Body of pancreas (tissue), 4 donors: ENCODE results near the gene DDX10. TPM values are rescaled to one million over a fixed set of nuclear protein-coding genes. Genes with fewer than 3 reads are reported as not detected.

Experiments
- ATAC-seq: fragments of 150-250 bp; one replicate; pipeline ENCODE4 v1.9.1; 2016
- DNase-seq, 4 donors: peaks; one replicate each; pipeline ENCODE4 v3.0.0-alpha.2; 2019
- H3K27ac ChIP-seq, 4 donors: fragments of 200-600 bp; sonication (generic); 1 replicate in 3 of 4; 2 replicates in 1 of 4; pipeline versions ENCODE4 v1.5.1 to v1.6.1; 2016 to 2019; ENCODE audit warnings: mild to moderate bottlenecking in 1 of 4, mixed read lengths in 1 of 4, moderate library complexity in 1 of 4
- H3K27me3 ChIP-seq, 2 donors: fragments of 200-600 bp; sonication (generic); one replicate each; pipeline ENCODE4 v1.6.0; 2016; ENCODE audit warnings: mild to moderate bottlenecking in 1 of 2
- H3K36me3 ChIP-seq, 2 donors: fragments of 200-600 bp; sonication (generic); replicated peaks in 1 of 2; 2 replicates each; pipeline ENCODE4 v1.5.1; 2016; ENCODE audit warnings: low read depth in 2 of 2; ENCODE audit not compliant: insufficient read depth in 1 of 2
- H3K4me1 ChIP-seq: fragments of 200-600 bp; sonication (generic); one replicate; pipeline ENCODE4 v1.6.0; 2016
- H3K4me3 ChIP-seq, 2 donors: fragments of 200-600 bp; sonication (generic); 1 replicate in 1 of 2; 2 replicates in 1 of 2; pipeline ENCODE4 v1.5.1; 2016 to 2019
- H3K9me3 ChIP-seq, 3 donors: fragments of 200-600 bp; sonication (generic); 1 replicate in 2 of 3; 2 replicates in 1 of 3; pipeline ENCODE4 v1.5.1; 2016
- POLR2A ChIP-seq, 3 donors: fragments of 450-650 bp; IDR thresholded peaks; one replicate each; pipeline ENCODE4 v1.6.1; 2016; ENCODE audit warnings: antibody characterized with exemption in 3 of 3, mild to moderate bottlenecking in 2 of 3
- WGBS, 2 donors: methylation state at CpG; one replicate each; pipeline ENCODE4 v1.1.5; 2017; 5-methylcytosine and 5-hydroxymethylcytosine counted together
- intact Hi-C: fragments of 100-400 bp; cut with DNase I; formaldehyde crosslinking; loops from one replicate; pipeline ENCODE4 v1.15.1; 2023
- total RNA-seq, 2 donors: library from RNA; depleted of rRNA; stranded (reverse); fragments of >200 nt; gene quantifications; one replicate each; pipeline ENCODE4 v1.1.0, GENCODE V29; 2016
- TF ChIP-seq, protein P1 (sequence below), 7 experiments: fragments of 450-650 bp in 4 of 7; fragments of 200-600 bp in 3 of 7; sonication (generic) in 3 of 7; IDR thresholded peaks; one replicate each; pipeline ENCODE4 v1.5.1; 2016 to 2019; ENCODE audit warnings: antibody characterized with exemption in 7 of 7

DDX10 gene
- total RNA-seq, 2 donors from 2014 or later = 11.7 to 18.5 TPM

DNA sequence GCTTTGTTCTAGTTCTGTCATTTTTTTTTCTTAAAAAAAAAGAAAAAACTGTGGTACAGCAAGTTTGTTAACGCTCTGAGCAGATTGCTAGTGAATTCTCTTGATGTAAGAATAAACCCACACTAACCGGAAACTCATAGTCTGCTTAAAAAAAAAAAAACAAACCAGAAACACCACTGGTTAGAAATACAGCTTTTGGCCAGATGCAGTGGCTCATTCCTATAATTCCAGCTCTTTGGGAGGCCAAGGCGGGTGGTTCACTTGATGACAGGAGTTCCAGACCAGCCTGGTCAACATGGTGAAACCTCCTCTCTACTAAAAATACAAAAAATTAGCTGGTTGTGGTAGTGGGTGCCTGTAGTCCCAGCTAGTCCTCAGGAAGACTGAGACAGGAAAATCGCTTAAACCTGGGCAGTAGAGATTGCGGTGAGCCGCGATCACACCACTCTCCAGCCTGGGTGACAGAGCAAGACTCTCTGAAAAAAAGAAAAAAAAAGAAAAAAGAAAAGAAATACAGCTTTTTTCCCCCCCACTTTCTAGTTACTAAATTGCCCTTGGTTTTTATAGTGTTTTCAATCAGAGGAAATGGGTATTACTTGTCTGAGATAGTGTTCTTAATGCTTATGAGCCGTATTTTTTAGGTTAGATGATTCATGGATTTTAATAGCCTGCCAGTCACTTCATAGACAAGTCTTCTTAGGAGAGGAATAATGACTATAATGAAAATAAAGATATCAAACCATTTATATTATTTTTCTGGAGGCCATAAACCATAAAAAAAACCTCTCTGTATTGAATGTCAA lies 222.8 kb downstream of the DDX10 start:
- TF ChIP-seq, protein P1, sequence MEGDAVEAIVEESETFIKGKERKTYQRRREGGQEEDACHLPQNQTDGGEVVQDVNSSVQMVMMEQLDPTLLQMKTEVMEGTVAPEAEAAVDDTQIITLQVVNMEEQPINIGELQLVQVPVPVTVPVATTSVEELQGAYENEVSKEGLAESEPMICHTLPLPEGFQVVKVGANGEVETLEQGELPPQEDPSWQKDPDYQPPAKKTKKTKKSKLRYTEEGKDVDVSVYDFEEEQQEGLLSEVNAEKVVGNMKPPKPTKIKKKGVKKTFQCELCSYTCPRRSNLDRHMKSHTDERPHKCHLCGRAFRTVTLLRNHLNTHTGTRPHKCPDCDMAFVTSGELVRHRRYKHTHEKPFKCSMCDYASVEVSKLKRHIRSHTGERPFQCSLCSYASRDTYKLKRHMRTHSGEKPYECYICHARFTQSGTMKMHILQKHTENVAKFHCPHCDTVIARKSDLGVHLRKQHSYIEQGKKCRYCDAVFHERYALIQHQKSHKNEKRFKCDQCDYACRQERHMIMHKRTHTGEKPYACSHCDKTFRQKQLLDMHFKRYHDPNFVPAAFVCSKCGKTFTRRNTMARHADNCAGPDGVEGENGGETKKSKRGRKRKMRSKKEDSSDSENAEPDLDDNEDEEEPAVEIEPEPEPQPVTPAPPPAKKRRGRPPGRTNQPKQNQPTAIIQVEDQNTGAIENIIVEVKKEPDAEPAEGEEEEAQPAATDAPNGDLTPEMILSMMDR (IDR thresholded peaks at IDR 0.05) = no peak
- TF ChIP-seq POLR2A (IDR thresholded peaks at IDR 0.05) = no peak
- H3K9me3 ChIP-seq = no peaks in the 10 kb centered on the region
- ATAC-seq = no peak
- no peaks in the 10 kb centered on the region for H3K36me3 ChIP-seq
- H3K27ac ChIP-seq = no peak overlapping the region
- 92 to 98% methylated on average over 8 of the region's 8 CpGs for WGBS, 2 donors
- H3K4me1 ChIP-seq = no peaks in the 10 kb centered on the region
- DNase-seq = no peak
- no peaks in the 10 kb centered on the region for H3K27me3 ChIP-seq
- intact Hi-C loops = no loop called here
- no peak overlapping the region for H3K4me3 ChIP-seq

DNA sequence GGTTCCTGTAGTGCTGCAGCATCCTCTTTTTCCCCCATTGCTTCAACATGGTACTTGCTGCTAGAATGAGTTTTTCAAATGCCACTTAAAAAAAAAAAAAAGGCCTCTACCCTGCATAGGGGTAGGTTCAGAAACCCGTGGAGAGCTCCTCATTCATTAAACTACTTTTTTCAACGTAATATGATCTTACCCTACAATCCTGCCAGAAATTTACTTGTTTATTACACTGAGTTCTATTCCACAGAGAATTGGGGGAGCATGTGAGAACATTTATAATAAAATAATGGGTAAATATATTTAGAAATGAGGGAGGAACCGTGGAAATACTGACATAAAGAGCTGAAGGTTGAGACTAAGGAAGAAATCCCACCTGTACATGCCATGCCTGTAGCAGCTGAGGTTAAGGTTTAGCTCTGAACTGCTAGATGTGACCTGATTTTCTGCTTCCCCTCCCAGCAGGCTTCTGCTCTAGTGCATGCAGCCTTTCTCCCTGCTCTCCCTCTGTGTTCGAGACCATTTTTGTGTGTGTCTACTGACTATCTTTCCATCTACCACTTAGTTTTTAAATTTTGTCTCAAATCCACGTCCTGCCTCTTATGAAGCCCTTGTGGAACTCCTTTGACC lies 225.7 kb downstream of the DDX10 start:
- H3K9me3 ChIP-seq = no peaks in the 10 kb centered on the region
- intact Hi-C loops = no loop called here
- WGBS, 2 donors = 80 to 85% methylated on average over 5 of the region's 5 CpGs
- DNase-seq (no peak), ATAC-seq (no peak)
- H3K36me3 ChIP-seq = no peaks in the 10 kb centered on the region
- no peaks in the 10 kb centered on the region for H3K4me1 ChIP-seq
- no peak overlapping the region for H3K4me3 ChIP-seq
- no peak overlapping the region for H3K27ac ChIP-seq
- TF ChIP-seq, protein P1 (IDR thresholded peaks at IDR 0.05) = no peak
- no peak for TF ChIP-seq POLR2A (IDR thresholded peaks at IDR 0.05)
- no peaks in the 10 kb centered on the region for H3K27me3 ChIP-seq

DNA sequence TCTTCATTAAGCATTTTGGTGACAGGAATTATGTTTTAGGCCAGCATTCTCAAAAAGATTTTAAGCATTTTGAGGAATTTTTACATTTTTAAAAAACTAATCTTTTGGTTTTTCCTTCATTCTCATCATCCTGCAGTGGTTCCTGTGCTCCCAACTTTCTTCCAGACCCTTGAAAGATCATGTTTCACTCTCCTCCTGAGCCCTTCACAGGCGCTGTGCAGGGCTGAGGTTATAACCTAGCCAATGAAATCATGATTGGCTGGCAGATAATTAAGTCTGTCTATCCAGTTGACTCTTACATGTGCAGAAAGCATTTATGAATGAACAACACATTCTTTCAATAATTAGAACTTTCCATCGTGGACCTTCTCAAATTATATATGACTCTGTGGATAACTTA lies 226.3 kb downstream of the DDX10 start:
- H3K36me3 ChIP-seq = no peaks in the 10 kb centered on the region
- 79 to 84% methylated on average over 2 of the region's 2 CpGs for WGBS, 2 donors
- no peak for ATAC-seq
- H3K27ac ChIP-seq = no peak overlapping the region
- no peaks in the 10 kb centered on the region for H3K9me3 ChIP-seq
- H3K4me3 ChIP-seq = no peak overlapping the region
- TF ChIP-seq POLR2A (IDR thresholded peaks at IDR 0.05) = no peak
- TF ChIP-seq, protein P1 (IDR thresholded peaks at IDR 0.05) = no peak
- H3K4me1 ChIP-seq = no peaks in the 10 kb centered on the region
- DNase-seq = no peak
- intact Hi-C loops = no loop called here
- no peaks in the 10 kb centered on the region for H3K27me3 ChIP-seq

DNA sequence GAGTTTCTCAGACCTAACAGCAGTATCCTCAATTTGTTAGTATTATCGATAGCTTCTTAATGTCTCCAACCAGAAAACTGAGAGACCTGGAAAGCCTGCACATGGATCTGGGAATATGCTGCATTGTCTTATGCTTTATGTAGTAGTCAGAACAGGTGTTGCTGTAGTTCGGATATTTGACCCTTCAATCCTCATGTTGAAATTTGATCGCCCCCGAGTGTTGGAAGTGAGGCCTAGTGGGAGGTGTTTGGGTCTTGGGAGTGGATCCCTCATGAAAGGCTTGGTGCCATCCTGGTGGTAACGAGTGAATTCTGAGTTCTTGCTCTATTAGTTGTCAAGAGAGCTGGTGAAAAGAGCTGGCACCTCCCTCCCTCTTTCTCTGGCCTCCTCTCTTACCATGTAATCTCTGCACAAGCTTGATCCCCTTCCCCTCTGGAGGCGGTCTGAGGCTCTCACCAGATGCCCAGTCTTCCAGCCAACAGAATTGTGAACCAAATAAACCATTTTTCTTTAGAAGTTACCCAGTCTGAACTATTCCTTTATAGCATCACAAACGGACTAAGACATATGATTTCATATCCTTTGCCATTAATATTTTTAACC lies 227.1 kb downstream of the DDX10 start:
- no peaks in the 10 kb centered on the region for H3K9me3 ChIP-seq
- no peak overlapping the region for H3K27ac ChIP-seq
- intact Hi-C loops = no loop called here
- TF ChIP-seq, protein P1 (IDR thresholded peaks at IDR 0.05) = no peak
- TF ChIP-seq POLR2A (IDR thresholded peaks at IDR 0.05) = no peak
- H3K4me3 ChIP-seq = no peak overlapping the region
- no peaks in the 10 kb centered on the region for H3K4me1 ChIP-seq
- ATAC-seq (no peak), DNase-seq (no peak)
- no peaks in the 10 kb centered on the region for H3K27me3 ChIP-seq
- no peaks in the 10 kb centered on the region for H3K36me3 ChIP-seq
- 91 to 94% methylated on average over 7 of the region's 7 CpGs for whole genome bisulfite sequencing, 2 donors
